Hepatocyte (in vitro differentiated cells): Measurements from ENCODE around the gene DYNC2LI1. TPM values are rescaled to one million over a fixed set of nuclear protein-coding genes. Genes with fewer than 3 reads are reported as not detected.

Source experiments
- DNase-seq: peaks from one replicate; pipeline ENCODE4 v3.0.0-alpha.2; 2016; ENCODE audit warnings: low spot score
- H2AFZ ChIP-seq: fragments of 200-600 bp; sonication (generic); 2 replicates; pipeline ENCODE4 v1.6.0; 2016; ENCODE audit warnings: antibody characterized with exemption, mild to moderate bottlenecking
- H3K27ac ChIP-seq: fragments of 200-600 bp; sonication (generic); 2 replicates; pipeline ENCODE4 v1.5.1; 2016; ENCODE audit warnings: mild to moderate bottlenecking
- H3K27me3 ChIP-seq: fragments of 200-600 bp; sonication (generic); 2 replicates; pipeline ENCODE4 v1.6.1; 2016
- H3K36me3 ChIP-seq: fragments of 200-600 bp; sonication (generic); replicated peaks from 2 replicates; pipeline ENCODE4 v1.5.1; 2016; ENCODE audit warnings: low read depth; ENCODE audit not compliant: insufficient read depth
- H3K4me1 ChIP-seq: fragments of 200-600 bp; sonication (generic); 2 replicates; pipeline ENCODE4 v1.5.1; 2016; ENCODE audit warnings: mild to moderate bottlenecking, moderate library complexity; ENCODE audit not compliant: insufficient read depth
- H3K4me2 ChIP-seq: fragments of 200-600 bp; sonication (generic); 2 replicates; pipeline ENCODE4 v1.6.0; 2016
- H3K4me3 ChIP-seq: fragments of 200-600 bp; sonication (generic); 2 replicates; pipeline ENCODE4 v1.5.1; 2016; ENCODE audit warnings: mild to moderate bottlenecking
- H3K79me2 ChIP-seq: fragments of 200-600 bp; sonication (generic); 2 replicates; pipeline ENCODE4 v1.6.0; 2017; ENCODE audit warnings: mild to moderate bottlenecking
- H3K9me2 ChIP-seq: fragments of 200-600 bp; sonication (generic); replicated peaks from 2 replicates; pipeline ENCODE4 v1.6.0; 2017; ENCODE audit warnings: mild to moderate bottlenecking; ENCODE audit not compliant: insufficient read depth
- H3K9me3 ChIP-seq: fragments of 200-600 bp; sonication (generic); 2 replicates; pipeline ENCODE4 v1.5.1; 2016; ENCODE audit warnings: low read depth, mild to moderate bottlenecking
- H4K20me1 ChIP-seq: fragments of 200-600 bp; sonication (generic); 2 replicates; pipeline ENCODE4 v1.6.0; 2016; ENCODE audit warnings: mild to moderate bottlenecking; ENCODE audit not compliant: insufficient read depth, poor library complexity, severe bottlenecking
- CTCF ChIP-seq: fragments of 200-600 bp; sonication (generic); IDR thresholded peaks from 2 replicates; pipeline ENCODE4 v1.5.1; 2016; ENCODE audit warnings: antibody characterized with exemption, mild to moderate bottlenecking; ENCODE audit not compliant: poor library complexity
- EZH2 ChIP-seq: fragments of 200-600 bp; sonication (generic); IDR thresholded peaks from 2 replicates; pipeline ENCODE4 v1.6.1; 2016; ENCODE audit warnings: antibody characterized with exemption, mild to moderate bottlenecking, borderline replicate concordance
- EZH2phosphoT487 ChIP-seq: fragments of 200-600 bp; sonication (generic); IDR thresholded peaks from one replicate; pipeline ENCODE4 v1.6.1; 2018; ENCODE audit warnings: antibody characterized with exemption, mild to moderate bottlenecking, low read depth, moderate library complexity; ENCODE audit not compliant: unreplicated experiment, severe bottlenecking
- WGBS: methylation state at CpG from one replicate; pipeline ENCODE4 v1.1.6; 2016; ENCODE audit warnings: low lambda C conversion rate; ENCODE audit errors: missing lambda C conversion rate; 5-methylcytosine and 5-hydroxymethylcytosine counted together
- polyA plus RNA-seq: library from polyadenylated mRNA; unstranded; fragments of >200 nt; fragmentation: Nextera tagmentation; extraction: Ambion mirVana; gene quantifications from 2 replicates; pipeline ENCODE4 v1.2.1, GENCODE V29; 2016
- total RNA-seq: library from RNA; depleted of rRNA; stranded (reverse); fragments of >200 nt; gene quantifications from 2 replicates; pipeline ENCODE4 v1.2.3, GENCODE V29; 2014

DYNC2LI1 gene
- total and polyA plus RNA-seq, 2 experiments from 2014 or later: 22.7 to 40.4 TPM

GRCh38 chr2:43796206-43796605 lies 22.4 kb downstream of the DYNC2LI1 start:
- H3K36me3 ChIP-seq: no peaks in the 10 kb centered on the region
- no peaks in the 10 kb centered on the region for H3K9me2 ChIP-seq
- no peaks in the 10 kb centered on the region for H4K20me1 ChIP-seq
- H3K9me3 ChIP-seq: no peaks in the 10 kb centered on the region
- TF ChIP-seq CTCF: no peak
- no peak overlapping the region for H3K4me2 ChIP-seq
- WGBS: 64% methylated on average over 1 of the region's 1 CpG
- H3K27me3 ChIP-seq: no peaks in the 10 kb centered on the region
- H3K4me3 ChIP-seq: no peak overlapping the region
- DNase-seq: no peak
- H3K27ac ChIP-seq: no peak overlapping the region
- no peaks in the 10 kb centered on the region for H3K79me2 ChIP-seq
- no peaks in the 10 kb centered on the region for H3K4me1 ChIP-seq
- no peak overlapping the region for H2AFZ ChIP-seq

- TF ChIP-seq EZH2 (no peak), CTCF (peak; percentile 34), EZH2phosphoT487 (no peak)
- H3K27ac ChIP-seq: no peak overlapping the region
- H3K9me3 ChIP-seq: no peaks in the 10 kb centered on the region
- no peaks in the 10 kb centered on the region for H3K4me1 ChIP-seq
- H3K9me2 ChIP-seq: no peaks in the 10 kb centered on the region
- no peaks in the 10 kb centered on the region for H4K20me1 ChIP-seq
- H3K4me2 ChIP-seq: no peak overlapping the region
- H3K27me3 ChIP-seq: no peaks in the 10 kb centered on the region
- H3K79me2 ChIP-seq: no peaks in the 10 kb centered on the region
- no peak overlapping the region for H3K4me3 ChIP-seq
- no peaks in the 10 kb centered on the region for H3K36me3 ChIP-seq
- no peak overlapping the region for H2AFZ ChIP-seq
- DNase-seq: no peak
- WGBS: 71% methylated on average over 4 of the region's 4 CpGs
Measured at GRCh38 chr2:43798300-43798699, 24.5 kb downstream of the DYNC2LI1 start.

- no peak for DNase-seq
- Histone ChIP-seq H3K4me3 (no peak overlapping the region), H3K27ac (no peak overlapping the region), H3K4me1 (no peaks in the 10 kb centered on the region), H4K20me1 (no peaks in the 10 kb centered on the region), H3K36me3 (no peaks in the 10 kb centered on the region), H3K9me3 (no peaks in the 10 kb centered on the region), H3K27me3 (no peaks in the 10 kb centered on the region), H3K79me2 (no peaks in the 10 kb centered on the region), H2AFZ (no peak overlapping the region), H3K4me2 (no peak overlapping the region), H3K9me2 (no peaks in the 10 kb centered on the region)
- no peak for TF ChIP-seq EZH2phosphoT487
- TF ChIP-seq EZH2: no peak
- TF ChIP-seq CTCF: no peak
Measured at GRCh38 chr2:43800894-43801293, 27.1 kb downstream of the DYNC2LI1 start.

- Histone ChIP-seq H3K79me2 (no peaks in the 10 kb centered on the region), H3K27ac (no peak overlapping the region), H2AFZ (no peak overlapping the region), H3K36me3 (no peaks in the 10 kb centered on the region), H3K9me2 (no peaks in the 10 kb centered on the region), H3K27me3 (no peaks in the 10 kb centered on the region), H4K20me1 (no peaks in the 10 kb centered on the region), H3K9me3 (no peaks in the 10 kb centered on the region), H3K4me3 (no peak overlapping the region), H3K4me2 (no peak overlapping the region), H3K4me1 (no peaks in the 10 kb centered on the region)
- 79% methylated on average over 2 of the region's 2 CpGs for WGBS
- no peak for TF ChIP-seq CTCF
- TF ChIP-seq EZH2phosphoT487: no peak
- TF ChIP-seq EZH2: no peak
- DNase-seq: no peak
Measured at GRCh38 chr2:43802135-43802534, 28.3 kb downstream of the DYNC2LI1 start.
